D341Med (cell line): ENCODE results near the gene ZBED6.

ENCODE experiments used
- DNase-seq: peaks from one replicate; pipeline ENCODE4 v3.0.0; 2012; ENCODE audit warnings: low spot score

Gene ZBED6

GRCh38 chr1:203842559-203842876 lies 47.1 kb downstream of the ZBED6 start:
- no peak for DNase-seq

GRCh38 chr1:203843435-203843834 lies 48.0 kb downstream of the ZBED6 start:
- no peak for DNase-seq
